IPS-18c (cell line): ENCODE results near the gene BRAT1.

Experiments used
- H3K4me3 ChIP-seq: 2 replicates; pipeline ENCODE4 v1.7.0; 2013; ENCODE audit warnings: low read depth, mild to moderate bottlenecking, low read length, moderate library complexity; ENCODE audit not compliant: insufficient read depth
- H3K9me3 ChIP-seq: one replicate; pipeline ENCODE4 v1.6.1; 2013; ENCODE audit warnings: mild to moderate bottlenecking, low read length, moderate library complexity; ENCODE audit not compliant: control insufficient read depth, insufficient read depth

The BRAT1 gene

DNA sequence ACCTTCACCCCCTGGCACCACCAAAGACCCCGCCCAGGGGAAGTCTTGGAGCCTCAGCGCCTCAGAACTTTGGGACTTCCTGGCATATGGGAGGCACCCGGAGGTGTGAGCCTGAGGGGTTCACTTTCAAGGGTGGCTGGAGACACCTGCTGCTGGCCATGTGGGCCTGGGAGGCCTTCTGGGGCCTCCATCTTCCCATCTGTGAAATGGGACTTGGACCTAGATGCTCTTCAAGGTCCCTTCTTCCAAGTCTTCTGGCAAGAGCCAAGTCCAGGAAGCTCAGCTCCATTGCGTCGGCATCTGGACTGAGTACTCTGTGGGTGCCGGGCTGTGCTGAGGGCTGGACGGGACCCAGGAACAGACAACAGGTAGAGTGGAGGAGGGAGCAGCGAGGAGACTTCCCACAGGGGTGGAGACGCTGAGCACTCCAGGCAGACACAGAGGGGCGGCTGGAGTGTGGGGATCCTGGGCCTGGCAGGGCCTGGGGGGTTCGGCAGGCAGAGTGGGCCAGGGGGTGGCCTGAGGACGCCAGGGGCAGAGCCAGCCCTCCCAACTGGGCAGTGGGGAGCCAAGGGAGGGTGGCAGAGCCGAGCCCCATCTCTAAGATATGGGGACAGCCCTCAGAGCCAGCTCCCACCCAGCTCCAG lies 45.1 kb downstream of the BRAT1 start:
- H3K4me3 ChIP-seq = no peak overlapping the region

DNA sequence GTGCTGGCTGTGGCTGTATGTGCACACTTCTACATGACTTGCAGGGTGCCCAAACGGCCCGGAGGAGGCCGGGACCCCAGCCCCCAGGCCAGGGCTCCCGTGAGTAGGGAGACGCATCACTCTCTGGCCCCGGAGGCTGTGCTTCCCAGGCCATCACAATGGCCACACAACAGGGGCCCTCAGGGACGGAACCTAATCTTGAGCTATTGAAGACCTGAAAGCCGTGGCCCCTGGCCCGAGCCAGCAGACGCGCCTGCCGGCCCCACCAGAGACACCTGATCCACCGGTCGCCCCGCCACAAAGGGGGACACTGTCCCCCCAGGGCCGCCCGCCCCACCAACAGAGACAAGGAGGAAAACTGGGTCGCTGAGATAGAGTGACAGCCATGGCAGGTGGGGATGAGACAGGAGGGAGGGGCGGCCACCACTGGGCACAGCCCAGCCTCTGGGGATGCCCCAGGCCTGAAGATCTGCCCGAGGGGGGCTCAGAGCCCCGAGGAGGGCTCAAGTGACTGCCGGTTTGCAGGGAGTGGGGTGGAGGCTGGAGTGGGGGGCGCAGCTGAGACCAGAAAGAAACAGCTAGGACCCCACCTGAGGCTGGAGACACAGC lies 45.9 kb downstream of the BRAT1 start:
- H3K4me3 ChIP-seq = no peak overlapping the region
- no peaks in the 10 kb centered on the region for H3K9me3 ChIP-seq

More for the DNA sequence above, 45.1 kb downstream of the BRAT1 start:
- no peaks in the 10 kb centered on the region for H3K9me3 ChIP-seq

DNA sequence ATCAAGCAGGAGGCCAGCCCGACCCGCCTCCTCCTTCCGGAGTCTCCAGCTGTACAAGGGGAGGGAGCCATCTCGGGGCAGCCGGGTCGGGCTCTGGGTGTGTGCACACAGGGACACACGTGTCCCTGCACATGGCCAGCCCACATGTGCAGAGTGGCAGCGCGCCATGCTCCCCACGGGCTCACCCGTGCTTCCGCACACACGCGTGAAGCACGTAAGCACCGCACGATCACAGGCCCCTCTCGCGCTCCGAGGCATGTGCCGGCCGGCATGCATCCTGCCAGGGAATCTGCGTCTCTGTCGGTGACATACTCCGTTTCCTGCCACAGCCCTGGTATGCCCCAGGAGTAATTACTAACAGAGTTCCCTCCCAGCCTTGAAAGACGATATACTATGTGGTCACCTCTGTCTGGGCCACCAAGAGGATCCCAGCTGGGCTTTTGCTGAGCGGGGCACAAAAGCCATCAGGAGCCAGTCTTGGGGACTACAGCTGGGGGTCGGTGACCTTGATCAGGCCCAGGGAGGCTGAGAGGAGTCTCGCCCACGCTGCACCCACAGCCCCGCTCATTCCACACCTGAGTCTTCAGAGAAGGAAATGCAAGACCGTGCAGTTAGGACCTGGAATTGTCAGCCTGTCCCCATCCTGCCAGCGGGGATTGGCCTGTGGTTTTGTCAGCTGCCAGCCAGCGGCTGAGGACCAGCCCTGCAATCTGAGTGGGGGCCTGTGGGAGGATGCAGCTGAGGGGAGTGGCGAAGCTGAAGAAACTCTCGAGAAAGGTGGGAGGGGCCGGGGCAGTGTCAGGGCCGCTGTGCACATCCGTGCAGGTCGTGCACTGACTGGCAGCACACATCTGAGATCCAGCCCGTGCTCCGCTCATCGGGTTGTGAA lies 46.8 kb downstream of the BRAT1 start:
- Histone ChIP-seq H3K9me3 (no peaks in the 10 kb centered on the region), H3K4me3 (no peak overlapping the region)

DNA sequence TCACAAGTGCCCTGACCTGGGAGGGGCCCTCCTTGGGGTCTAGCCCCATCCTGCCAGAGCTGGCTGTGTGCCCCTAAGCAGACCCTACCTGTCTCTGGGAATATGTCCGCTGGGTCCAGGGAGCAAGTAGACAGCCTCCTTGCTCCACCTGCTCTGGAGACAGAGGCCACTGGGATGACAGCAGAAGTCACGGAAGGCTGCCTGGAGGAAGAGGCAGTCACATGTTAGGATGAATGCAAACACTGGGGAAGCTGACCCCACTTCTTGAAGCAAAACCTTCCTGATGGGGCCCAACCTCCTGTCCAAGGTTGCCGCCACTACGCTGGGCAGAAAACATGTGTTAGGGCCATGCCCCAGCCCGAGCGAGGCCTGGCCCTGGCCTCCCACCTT lies 47.4 kb downstream of the BRAT1 start:
- H3K9me3 ChIP-seq = no peaks in the 10 kb centered on the region
- no peak overlapping the region for H3K4me3 ChIP-seq

DNA sequence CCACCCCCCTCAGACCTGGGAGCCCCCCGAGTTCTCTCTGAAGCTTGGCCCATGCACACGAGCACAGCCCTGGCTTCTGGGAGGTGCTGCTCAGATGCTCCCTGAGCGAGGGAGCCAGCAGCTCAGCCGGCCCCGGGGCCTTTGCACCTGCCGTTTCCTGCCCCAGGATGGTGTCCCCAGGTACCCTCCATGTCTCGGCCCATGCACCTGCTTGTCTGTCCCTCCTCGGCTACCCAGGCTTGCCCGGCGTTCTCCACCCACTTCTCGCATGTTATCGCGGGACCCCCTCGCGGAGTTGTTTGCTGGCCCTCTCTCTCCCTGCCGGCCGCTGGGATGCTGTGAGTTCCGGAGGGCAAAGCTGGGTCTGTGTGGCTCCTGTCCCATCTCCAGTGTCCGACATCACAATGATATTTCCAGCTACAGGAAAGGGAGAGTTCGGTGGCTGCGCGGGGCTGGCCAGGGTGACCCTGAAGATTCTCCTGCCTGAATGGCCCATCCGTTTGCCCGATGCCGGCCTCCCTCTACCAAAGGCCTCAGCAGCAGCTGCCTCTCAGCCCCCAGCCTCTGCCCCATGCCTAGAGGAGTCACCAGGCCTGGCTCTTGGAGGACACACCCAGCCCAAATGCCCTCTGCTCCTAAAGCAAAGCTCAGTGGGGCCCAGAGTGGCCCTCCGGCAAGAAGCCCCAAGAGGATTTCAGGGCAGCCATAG lies 48.0 kb downstream of the BRAT1 start:
- Histone ChIP-seq H3K4me3 (no peak overlapping the region), H3K9me3 (no peaks in the 10 kb centered on the region)

DNA sequence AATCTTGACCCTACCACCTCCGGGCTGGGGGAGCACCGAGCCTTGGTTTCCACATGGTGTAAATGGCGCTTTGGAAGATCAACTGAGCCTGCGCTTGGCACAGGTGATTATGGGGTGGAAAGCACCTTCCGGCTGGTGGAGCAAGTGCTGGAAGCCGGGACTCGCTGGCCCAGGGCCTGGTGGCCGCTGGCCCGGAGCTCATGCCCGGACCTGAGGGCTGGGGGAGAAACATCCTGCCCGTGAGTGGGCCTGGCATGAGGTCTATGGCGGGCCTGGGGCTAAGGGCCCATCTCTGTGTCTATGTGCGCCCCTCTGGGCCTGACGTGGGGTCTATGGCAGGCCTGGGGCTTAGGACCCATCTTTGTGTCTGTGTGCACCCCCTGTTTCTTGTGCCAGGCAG lies 49.9 kb downstream of the BRAT1 start:
- Histone ChIP-seq H3K4me3 (no peak overlapping the region), H3K9me3 (no peaks in the 10 kb centered on the region)

DNA sequence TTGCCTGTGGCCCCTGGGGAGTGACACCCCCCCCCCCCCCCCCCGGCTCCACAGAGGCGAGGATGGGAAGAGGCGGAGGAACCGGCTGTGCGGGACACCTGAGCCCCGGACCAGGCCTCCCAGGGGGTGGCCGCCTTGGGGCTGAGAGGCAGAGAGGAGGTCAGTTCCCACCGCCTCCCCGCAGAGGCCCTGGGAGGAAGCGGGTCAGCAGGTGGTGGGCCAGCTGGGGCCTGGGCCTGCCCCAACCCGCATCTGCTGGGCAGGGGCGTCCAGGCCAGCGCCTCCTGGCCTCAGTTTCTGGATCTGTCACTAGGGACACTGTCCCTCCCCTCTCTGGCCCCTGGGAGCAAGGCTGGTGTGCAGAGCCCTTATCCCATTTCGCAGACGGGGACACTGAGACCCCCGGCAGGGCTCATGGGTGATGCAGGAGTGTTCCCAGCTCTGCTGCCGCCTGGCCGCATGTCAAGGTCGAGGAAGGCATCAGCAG lies 50.4 kb downstream of the BRAT1 start:
- no peaks in the 10 kb centered on the region for H3K9me3 ChIP-seq
- H3K4me3 ChIP-seq = no peak overlapping the region

DNA sequence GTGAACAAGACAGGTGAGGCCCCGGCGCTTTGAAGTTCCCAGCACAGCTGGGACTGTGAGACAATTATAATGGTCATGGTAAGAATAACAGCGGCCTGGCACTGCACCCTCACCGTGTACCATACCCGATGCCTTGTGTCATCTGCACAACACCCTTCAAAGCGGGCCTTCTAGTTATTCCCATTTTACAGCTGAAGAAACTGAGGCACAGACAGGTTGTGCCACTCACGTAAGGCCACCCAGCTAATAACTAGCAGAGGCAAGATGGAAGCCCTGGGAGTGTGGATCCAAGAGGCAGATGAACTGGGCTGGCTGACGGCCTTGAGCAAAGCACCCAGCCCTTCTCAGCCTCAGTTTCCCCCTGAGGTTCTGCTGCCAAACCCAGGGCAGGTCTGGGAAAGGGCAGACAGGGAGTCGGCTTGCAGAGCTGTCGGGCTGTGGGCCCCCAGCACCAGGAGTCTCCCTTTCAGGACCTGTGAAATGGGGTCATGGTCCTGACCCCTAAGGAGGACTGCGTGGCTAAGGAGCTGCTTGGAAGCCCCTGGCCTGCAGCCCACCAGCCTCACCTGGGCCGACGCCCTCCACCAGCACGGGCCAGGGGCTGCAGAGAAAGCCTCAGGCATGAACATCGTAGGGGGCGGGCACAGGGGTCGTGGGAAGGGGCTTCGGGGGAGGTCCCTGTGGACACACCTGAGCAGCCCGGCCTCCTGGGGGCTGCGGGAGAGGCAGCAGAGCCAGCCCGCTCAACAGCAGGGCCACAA lies 51.0 kb downstream of the BRAT1 start:
- Histone ChIP-seq H3K9me3 (no peaks in the 10 kb centered on the region), H3K4me3 (no peak overlapping the region)

DNA sequence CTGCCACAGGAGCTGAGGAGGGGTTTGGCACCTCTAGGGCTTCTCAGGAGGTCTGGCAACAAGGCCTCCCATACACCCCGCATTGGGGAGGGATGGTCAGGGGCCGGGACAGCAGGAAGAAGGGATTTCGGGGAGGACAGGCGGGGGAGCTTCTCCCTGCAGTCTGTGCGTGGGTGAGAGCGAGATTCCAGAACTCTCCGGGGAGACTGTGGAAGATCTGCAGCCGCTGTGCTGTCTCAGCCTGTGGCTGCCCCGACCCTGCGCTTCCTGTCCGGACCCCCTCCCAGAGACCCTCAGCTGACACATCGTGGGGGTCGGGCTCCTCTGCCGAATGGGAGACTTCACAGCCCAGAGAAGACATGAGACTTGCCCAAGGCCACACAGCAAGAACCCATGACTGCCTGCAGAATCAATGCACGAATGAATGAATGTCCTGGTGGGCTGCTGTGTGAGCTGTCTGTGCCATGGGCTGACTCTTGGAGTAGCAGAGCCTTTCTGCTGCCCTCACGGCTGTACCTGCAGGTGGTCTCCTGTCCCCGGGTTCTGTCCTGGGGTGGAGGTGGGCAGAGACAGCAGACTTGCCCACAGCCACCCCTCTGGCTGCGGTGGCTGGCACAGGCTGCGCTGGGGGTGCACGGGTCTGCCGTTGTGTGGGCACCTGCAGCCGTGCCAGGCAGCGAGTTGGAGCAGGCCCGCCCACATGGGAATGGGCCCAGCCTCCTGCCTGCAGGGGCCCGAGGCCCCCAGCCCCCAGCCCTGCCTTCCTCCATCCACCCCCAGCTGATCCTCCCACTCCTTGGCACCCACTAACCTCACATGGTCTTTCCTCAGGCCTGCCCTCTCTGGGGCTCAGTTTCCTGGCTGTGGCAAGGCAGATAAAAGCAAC lies 52.0 kb downstream of the BRAT1 start:
- Histone ChIP-seq H3K4me3 (no peak overlapping the region), H3K9me3 (no peaks in the 10 kb centered on the region)

DNA sequence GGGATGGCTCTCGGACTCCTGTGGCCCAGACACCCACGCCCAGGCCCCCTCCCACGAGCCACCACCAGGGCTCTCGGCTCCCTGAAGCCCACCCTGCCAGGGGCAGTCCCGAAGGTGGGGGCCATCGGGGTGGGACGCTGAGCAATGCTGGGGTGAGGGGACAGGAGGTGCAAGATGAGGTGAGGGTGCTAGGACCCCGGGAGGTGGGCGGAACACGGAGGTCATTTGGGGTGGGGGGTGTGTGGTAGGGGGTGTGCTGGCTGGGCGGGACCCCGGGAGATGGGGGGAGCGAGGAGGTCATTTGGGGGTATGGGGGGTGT lies 52.7 kb downstream of the BRAT1 start:
- Histone ChIP-seq H3K4me3 (no peak overlapping the region), H3K9me3 (no peaks in the 10 kb centered on the region)

DNA sequence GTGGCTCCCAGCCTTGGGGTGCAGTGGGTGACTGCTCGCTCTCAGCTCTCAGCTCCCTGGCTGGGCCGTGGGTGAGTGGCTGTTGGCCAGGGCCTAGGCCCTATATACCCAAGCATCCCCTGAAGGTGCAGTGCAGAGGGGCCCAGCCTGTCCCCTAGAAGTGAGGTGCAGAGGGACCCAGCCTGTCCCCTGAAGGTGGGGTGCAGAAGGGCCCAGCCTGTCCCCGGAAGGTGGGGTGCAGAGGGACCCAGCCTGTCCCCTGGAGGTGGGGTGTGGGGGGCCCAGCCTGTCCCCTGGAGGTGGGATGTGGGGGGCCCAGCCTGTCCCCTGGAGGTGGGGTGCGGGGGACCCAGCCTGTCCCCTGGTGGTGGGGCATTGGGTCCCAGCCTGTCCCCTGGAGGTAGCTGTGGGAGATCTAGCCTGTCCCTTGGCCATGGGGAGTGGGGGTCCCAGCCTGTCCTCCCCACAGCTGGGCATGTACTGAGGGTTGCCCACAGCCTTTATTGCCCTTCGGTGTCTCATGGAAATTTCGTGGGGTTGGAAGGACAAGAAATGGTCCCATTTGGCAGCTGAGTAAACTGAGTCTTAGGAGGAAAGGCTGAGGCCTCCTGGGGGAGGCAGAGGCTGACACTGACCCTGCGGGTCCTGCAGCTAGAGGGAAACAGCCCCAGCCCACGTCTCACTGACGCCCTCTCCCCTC lies 53.2 kb downstream of the BRAT1 start:
- H3K9me3 ChIP-seq = no peaks in the 10 kb centered on the region
- H3K4me3 ChIP-seq = no peak overlapping the region

DNA sequence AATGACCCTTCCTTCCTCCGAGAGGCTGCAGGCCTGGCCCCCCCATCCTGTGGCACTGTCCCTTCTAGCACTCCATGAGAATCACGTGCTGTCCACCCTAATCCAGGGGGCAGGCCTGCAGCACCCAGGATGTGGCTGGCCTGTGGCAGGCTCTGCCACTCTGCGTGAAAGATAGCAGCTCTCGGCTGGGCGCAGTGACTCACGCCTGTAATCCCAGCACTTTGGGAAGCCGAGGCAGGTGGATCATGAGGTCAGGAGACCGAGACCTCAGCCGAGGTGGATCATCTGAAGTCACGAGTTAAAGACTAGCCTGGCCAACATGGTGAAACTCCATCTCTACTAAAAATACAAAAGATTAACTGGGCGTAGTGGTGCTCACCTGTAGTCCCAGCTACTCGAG lies 54.6 kb downstream of the BRAT1 start:
- no peak overlapping the region for H3K4me3 ChIP-seq
- no peaks in the 10 kb centered on the region for H3K9me3 ChIP-seq

DNA sequence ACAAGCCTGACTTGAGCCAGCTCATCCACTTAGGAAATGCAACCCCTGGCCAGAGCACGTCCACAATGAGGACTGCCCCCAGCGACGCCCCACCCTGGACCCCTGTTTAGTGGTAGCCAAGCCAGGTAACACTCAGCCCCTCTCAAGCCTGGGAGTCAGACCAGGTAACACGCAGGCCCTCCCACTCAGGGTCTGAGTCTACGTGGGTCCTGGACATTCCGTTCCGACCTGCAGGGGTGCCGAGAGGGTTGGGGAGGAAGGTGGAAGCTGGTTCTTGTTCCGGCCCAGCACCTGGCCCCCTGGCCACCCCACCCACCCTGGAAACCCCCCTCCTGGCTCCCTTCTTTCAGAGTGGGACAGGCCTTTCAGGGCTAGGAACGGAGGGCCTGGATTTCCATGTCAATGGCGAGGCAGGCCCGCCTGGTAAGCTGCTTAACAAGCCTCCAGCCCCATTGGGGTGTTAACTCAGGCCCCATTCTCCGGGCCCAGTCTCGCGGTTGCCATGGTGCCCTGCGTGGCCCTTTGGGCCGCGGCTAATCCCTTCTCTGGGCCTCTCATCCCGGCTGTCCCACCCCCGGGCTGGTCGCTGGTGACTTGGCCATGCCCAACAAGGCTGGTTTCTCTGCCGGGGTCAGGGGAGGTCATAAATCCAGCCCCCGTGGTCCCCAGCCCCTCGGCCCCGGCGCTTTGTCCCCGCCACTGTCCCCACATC lies 55.4 kb downstream of the BRAT1 start:
- no peaks in the 10 kb centered on the region for H3K9me3 ChIP-seq
- no peak overlapping the region for H3K4me3 ChIP-seq

DNA sequence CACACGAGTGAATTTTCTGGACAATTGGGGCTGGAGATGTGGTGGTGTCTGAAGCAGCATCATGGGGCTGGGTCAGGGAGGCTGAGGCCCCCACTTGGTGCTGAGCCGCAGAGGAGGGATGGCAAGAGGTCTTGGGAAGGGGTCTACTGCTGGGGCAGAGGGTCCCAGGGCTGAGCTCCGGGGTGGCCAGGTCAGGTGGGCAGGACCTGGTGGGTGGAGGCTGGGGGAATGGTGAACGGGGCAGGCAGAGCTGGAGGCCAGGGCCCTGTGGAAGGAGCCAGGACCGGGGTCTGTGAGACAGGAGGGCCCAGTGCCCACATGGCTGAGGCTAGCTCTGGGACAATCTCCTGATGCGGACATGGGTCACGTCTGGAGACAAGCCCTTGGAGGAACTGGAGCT lies 56.1 kb downstream of the BRAT1 start:
- Histone ChIP-seq H3K9me3 (no peaks in the 10 kb centered on the region), H3K4me3 (no peak overlapping the region)

DNA sequence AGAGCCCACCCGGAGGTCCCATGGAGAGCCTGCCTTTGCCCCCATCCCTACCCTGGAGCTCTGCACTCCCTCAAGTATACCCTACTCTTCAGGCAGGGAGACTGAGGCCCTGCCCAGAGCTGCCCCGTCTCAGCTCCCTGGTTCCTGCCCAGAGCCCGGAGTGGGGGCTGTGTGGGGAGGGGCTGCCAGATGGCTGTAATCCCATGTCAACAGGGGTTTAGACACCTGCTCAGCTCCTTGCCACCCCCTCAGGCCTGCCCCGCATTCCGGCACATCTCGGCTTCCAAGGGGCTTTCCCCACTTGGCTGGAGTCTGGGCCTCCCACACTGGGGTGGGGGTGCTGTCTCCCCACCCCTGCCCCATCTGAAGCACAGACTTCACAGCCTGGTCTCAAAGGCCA lies 56.6 kb downstream of the BRAT1 start:
- Histone ChIP-seq H3K4me3 (no peak overlapping the region), H3K9me3 (no peaks in the 10 kb centered on the region)
